ENCODE results near the gene ANAPC4. TPM values are rescaled to one million over a fixed set of nuclear protein-coding genes. Genes with fewer than 3 reads are reported as not detected.
A peak's percentile ranks its signal among the peaks of the same experiment; 100 is the strongest.

ANAPC4 gene
- total and polyA plus RNA-seq, 4 donors: 25.3 to 56.3 (median 35.2) TPM

GRCh38 chr4:25399510-25399909 is 22.4 kb downstream of the ANAPC4 start:
- Histone ChIP-seq H3K27me3 (ENCODE audit: control insufficient read depth in 1 of 2, insufficient read depth in 2 of 2, low read length in 1 of 2) (no peaks in the 10 kb centered on the region), H3K27ac (ENCODE audit: low read depth in 1 of 2, low read length in 2 of 2) (no peak overlapping the region), H3K4me3 (ENCODE audit: low read length in 2 of 2) (no peak overlapping the region), H3K9me3 (ENCODE audit: control insufficient read depth, low read length) (no peaks in the 10 kb centered on the region), H3K4me1 (ENCODE audit: control insufficient read depth in 1 of 2, insufficient read depth in 2 of 2, low read length in 2 of 2) (no peaks in the 10 kb centered on the region), H3K36me3 (ENCODE audit: control insufficient read depth in 1 of 2, insufficient read depth in 2 of 2, low read length in 1 of 2) (peaks cover 5 to 6% of the 10 kb centered on the region in 2 donors)
- WGBS, 2 donors: 74 to 75% methylated on average over 4 of the region's 4 CpGs
- DNase-seq (no peak), ATAC-seq (ENCODE audit: low FRiP score) (no peak)
- intact Hi-C loops (cut with DNase I): no loop called here

- peaks cover 3 to 11% of the 10 kb centered on the region in 2 donors for H3K36me3 ChIP-seq (ENCODE audit: control insufficient read depth in 1 of 2, insufficient read depth in 2 of 2, low read length in 1 of 2)
- no peak for DNase-seq
- H3K27me3 ChIP-seq (ENCODE audit: control insufficient read depth in 1 of 2, insufficient read depth in 2 of 2, low read length in 1 of 2): no peaks in the 10 kb centered on the region
- peaks cover 0 to 2% of the 10 kb centered on the region in 2 donors for H3K4me1 ChIP-seq (ENCODE audit: control insufficient read depth in 1 of 2, insufficient read depth in 2 of 2, low read length in 2 of 2)
- no peaks in the 10 kb centered on the region for H3K9me3 ChIP-seq (ENCODE audit: control insufficient read depth, low read length)
- intact Hi-C loops (cut with DNase I): no loop called here
- H3K4me3 ChIP-seq (ENCODE audit: low read length in 2 of 2): no peak overlapping the region
- 61 to 68% methylated on average over 3 of the region's 3 CpGs for WGBS, 2 donors
- no peak overlapping the region for H3K27ac ChIP-seq (ENCODE audit: low read depth in 1 of 2, low read length in 2 of 2)
- ATAC-seq (ENCODE audit: low FRiP score): no peak
Measured at GRCh38 chr4:25401066-25401465, 24.0 kb downstream of the ANAPC4 start.

GRCh38 chr4:25402521-25402920 is 25.5 kb downstream of the ANAPC4 start:
- DNase-seq (no peak), ATAC-seq (ENCODE audit: low FRiP score) (no peak)
- 29 to 39% methylated on average over 1 of the region's 1 CpG for WGBS, 2 donors
- H3K27ac ChIP-seq (ENCODE audit: low read depth in 1 of 2, low read length in 2 of 2): no peak overlapping the region
- peaks cover 0 to 11% of the 10 kb centered on the region in 2 donors for H3K36me3 ChIP-seq (ENCODE audit: control insufficient read depth in 1 of 2, insufficient read depth in 2 of 2, low read length in 1 of 2)
- no peaks in the 10 kb centered on the region for H3K27me3 ChIP-seq (ENCODE audit: control insufficient read depth in 1 of 2, insufficient read depth in 2 of 2, low read length in 1 of 2)
- intact Hi-C loops (cut with DNase I): no loop called here
- H3K4me1 ChIP-seq (ENCODE audit: control insufficient read depth in 1 of 2, insufficient read depth in 2 of 2, low read length in 2 of 2): peaks cover 0 to 2% of the 10 kb centered on the region in 2 donors
- H3K9me3 ChIP-seq (ENCODE audit: control insufficient read depth, low read length): no peaks in the 10 kb centered on the region
- H3K4me3 ChIP-seq (ENCODE audit: low read length in 2 of 2): no peak overlapping the region

GRCh38 chr4:25403699-25404098 is 26.6 kb downstream of the ANAPC4 start:
- no peak overlapping the region for H3K27ac ChIP-seq (ENCODE audit: low read depth in 1 of 2, low read length in 2 of 2)
- H3K9me3 ChIP-seq (ENCODE audit: control insufficient read depth, low read length): no peaks in the 10 kb centered on the region
- intact Hi-C loops (cut with DNase I): no loop called here
- peaks cover 2 to 15% of the 10 kb centered on the region in 2 donors for H3K36me3 ChIP-seq (ENCODE audit: control insufficient read depth in 1 of 2, insufficient read depth in 2 of 2, low read length in 1 of 2)
- no peak for ATAC-seq (ENCODE audit: low FRiP score)
- peaks cover 0 to 2% of the 10 kb centered on the region in 2 donors for H3K4me1 ChIP-seq (ENCODE audit: control insufficient read depth in 1 of 2, insufficient read depth in 2 of 2, low read length in 2 of 2)
- H3K27me3 ChIP-seq (ENCODE audit: control insufficient read depth in 1 of 2, insufficient read depth in 2 of 2, low read length in 1 of 2): no peaks in the 10 kb centered on the region
- DNase-seq: no peak
- H3K4me3 ChIP-seq (ENCODE audit: low read length in 2 of 2): no peak overlapping the region

GRCh38 chr4:25405453-25405852 is 28.4 kb downstream of the ANAPC4 start:
- Histone ChIP-seq H3K27ac (ENCODE audit: low read depth in 1 of 2, low read length in 2 of 2) (no peak overlapping the region), H3K4me1 (ENCODE audit: control insufficient read depth in 1 of 2, insufficient read depth in 2 of 2, low read length in 2 of 2) (peaks cover 0 to 2% of the 10 kb centered on the region in 2 donors), H3K4me3 (ENCODE audit: low read length in 2 of 2) (no peak overlapping the region), H3K36me3 (ENCODE audit: control insufficient read depth in 1 of 2, insufficient read depth in 2 of 2, low read length in 1 of 2) (peaks cover 4 to 10% of the 10 kb centered on the region in 2 donors), H3K9me3 (ENCODE audit: control insufficient read depth, low read length) (no peaks in the 10 kb centered on the region), H3K27me3 (ENCODE audit: control insufficient read depth in 1 of 2, insufficient read depth in 2 of 2, low read length in 1 of 2) (no peaks in the 10 kb centered on the region)
- 47 to 66% methylated on average over 2 of the region's 2 CpGs for WGBS, 2 donors
- DNase-seq: no peak
- ATAC-seq (ENCODE audit: low FRiP score): no peak
- intact Hi-C loops (cut with DNase I): no loop called here

- peak; percentile 67 for ATAC-seq (ENCODE audit: low FRiP score)
- intact Hi-C loops (cut with DNase I): no loop called here
- Histone ChIP-seq H3K4me3 (ENCODE audit: low read length in 2 of 2) (no peak overlapping the region), H3K36me3 (ENCODE audit: control insufficient read depth in 1 of 2, insufficient read depth in 2 of 2, low read length in 1 of 2) (peaks cover 7 to 10% of the 10 kb centered on the region in 2 donors), H3K27me3 (ENCODE audit: control insufficient read depth in 1 of 2, insufficient read depth in 2 of 2, low read length in 1 of 2) (no peaks in the 10 kb centered on the region), H3K27ac (ENCODE audit: low read depth in 1 of 2, low read length in 2 of 2) (peak overlapping the region in 1 of 2 donors; percentile 10), H3K4me1 (ENCODE audit: control insufficient read depth in 1 of 2, insufficient read depth in 2 of 2, low read length in 2 of 2) (peaks cover 0 to 2% of the 10 kb centered on the region in 2 donors), H3K9me3 (ENCODE audit: control insufficient read depth, low read length) (no peaks in the 10 kb centered on the region)
- WGBS, 2 donors: 57 to 59% methylated on average over 5 of the region's 5 CpGs
- no peak for DNase-seq
Measured at GRCh38 chr4:25406081-25406692, 29.1 kb downstream of the ANAPC4 start.

- Histone ChIP-seq H3K36me3 (ENCODE audit: control insufficient read depth in 1 of 2, insufficient read depth in 2 of 2, low read length in 1 of 2) (peaks cover 4 to 7% of the 10 kb centered on the region in 2 donors), H3K9me3 (ENCODE audit: control insufficient read depth, low read length) (no peaks in the 10 kb centered on the region), H3K27ac (ENCODE audit: low read depth in 1 of 2, low read length in 2 of 2) (no peak overlapping the region), H3K4me3 (ENCODE audit: low read length in 2 of 2) (no peak overlapping the region), H3K4me1 (ENCODE audit: control insufficient read depth in 1 of 2, insufficient read depth in 2 of 2, low read length in 2 of 2) (no peaks in the 10 kb centered on the region), H3K27me3 (ENCODE audit: control insufficient read depth in 1 of 2, insufficient read depth in 2 of 2, low read length in 1 of 2) (no peaks in the 10 kb centered on the region)
- WGBS, 2 donors: 70 to 78% methylated on average over 4 of the region's 4 CpGs
- no peak for ATAC-seq (ENCODE audit: low FRiP score)
- intact Hi-C loops (cut with DNase I): no loop called here
- no peak for DNase-seq
Measured at GRCh38 chr4:25410820-25411529, 33.9 kb downstream of the ANAPC4 start.

- Histone ChIP-seq H3K27me3 (ENCODE audit: control insufficient read depth in 1 of 2, insufficient read depth in 2 of 2, low read length in 1 of 2) (no peaks in the 10 kb centered on the region), H3K4me1 (ENCODE audit: control insufficient read depth in 1 of 2, insufficient read depth in 2 of 2, low read length in 2 of 2) (no peaks in the 10 kb centered on the region), H3K9me3 (ENCODE audit: control insufficient read depth, low read length) (no peaks in the 10 kb centered on the region), H3K36me3 (ENCODE audit: control insufficient read depth in 1 of 2, insufficient read depth in 2 of 2, low read length in 1 of 2) (peaks cover 4 to 10% of the 10 kb centered on the region in 2 donors), H3K27ac (ENCODE audit: low read depth in 1 of 2, low read length in 2 of 2) (no peak overlapping the region), H3K4me3 (ENCODE audit: low read length in 2 of 2) (no peak overlapping the region)
- WGBS, 2 donors: 54 to 60% methylated on average over 3 of the region's 3 CpGs
- intact Hi-C loops (cut with DNase I): no loop called here
- ATAC-seq (ENCODE audit: low FRiP score) (no peak), DNase-seq (no peak)
Measured at GRCh38 chr4:25413261-25413660, 36.2 kb downstream of the ANAPC4 start.

- intact Hi-C loops (cut with DNase I): no loop called here
- ATAC-seq (ENCODE audit: low FRiP score): no peak
- no peaks in the 10 kb centered on the region for H3K9me3 ChIP-seq (ENCODE audit: control insufficient read depth, low read length)
- no peak for DNase-seq
- no peak overlapping the region for H3K4me3 ChIP-seq (ENCODE audit: low read length in 2 of 2)
- H3K27me3 ChIP-seq (ENCODE audit: control insufficient read depth in 1 of 2, insufficient read depth in 2 of 2, low read length in 1 of 2): no peaks in the 10 kb centered on the region
- H3K36me3 ChIP-seq (ENCODE audit: control insufficient read depth in 1 of 2, insufficient read depth in 2 of 2, low read length in 1 of 2): peaks cover 0 to 3% of the 10 kb centered on the region in 2 donors
- 97 to 98% methylated on average over 2 of the region's 2 CpGs for WGBS, 2 donors
- H3K27ac ChIP-seq (ENCODE audit: low read depth in 1 of 2, low read length in 2 of 2): no peak overlapping the region
- no peaks in the 10 kb centered on the region for H3K4me1 ChIP-seq (ENCODE audit: control insufficient read depth in 1 of 2, insufficient read depth in 2 of 2, low read length in 2 of 2)
Measured at GRCh38 chr4:25417014-25417413, 40.0 kb downstream of the ANAPC4 start.

Data from aorta (tissue), 5 donors.